Vagina (tissue), 2 donors: ENCODE data around the gene DHFR2. TPM values are rescaled to one million over a fixed set of nuclear protein-coding genes. Genes with fewer than 3 reads are reported as not detected.

Experiments used
- DNase-seq, 2 donors: peaks; one replicate each; pipeline ENCODE4 v3.0.0-alpha.2; 2017; ENCODE audit errors: extremely low spot score in 2 of 2
- H3K27ac ChIP-seq: fragments of 200-600 bp; sonication (generic); one replicate; pipeline ENCODE4 v1.5.1; 2019
- H3K27me3 ChIP-seq: fragments of 200-600 bp; sonication (generic); one replicate; pipeline ENCODE4 v1.5.1; 2019
- H3K36me3 ChIP-seq, 2 donors: fragments of 200-600 bp; sonication (generic); one replicate each; pipeline ENCODE4 v1.5.1; 2017 to 2019
- H3K4me1 ChIP-seq: fragments of 200-600 bp; sonication (generic); one replicate; pipeline ENCODE4 v1.5.1; 2019
- H3K4me3 ChIP-seq, 2 donors: fragments of 200-600 bp; sonication (generic); 1 replicate in 1 of 2; 2 replicates in 1 of 2; pipeline ENCODE4 v1.5.1; 2016 to 2019
- H3K9me3 ChIP-seq: fragments of 200-600 bp; sonication (generic); one replicate; pipeline ENCODE4 v1.5.1; 2019
- CTCF ChIP-seq, 3 experiments: fragments of 450-650 bp in 2 of 3; fragments of 200-600 bp in 1 of 3; sonication (generic) in 1 of 3; IDR thresholded peaks; one replicate each; pipeline ENCODE4 v1.5.1; 2017 to 2019; ENCODE audit warnings: antibody characterized with exemption in 3 of 3, mild to moderate bottlenecking in 2 of 3, moderate library complexity in 2 of 3
- POLR2A ChIP-seq, 2 donors: fragments of 450-650 bp; IDR thresholded peaks; one replicate each; pipeline ENCODE4 v1.6.1; 2017; ENCODE audit warnings: antibody characterized with exemption in 2 of 2, mild to moderate bottlenecking in 2 of 2, moderate library complexity in 2 of 2
- POLR2AphosphoS5 ChIP-seq, 2 donors: sonication (generic); formaldehyde crosslinking; IDR thresholded peaks; one replicate each; pipeline ENCODE4 v1.9.0; 2017; ENCODE audit warnings: antibody characterized with exemption in 2 of 2, mild to moderate bottlenecking in 2 of 2, low read depth in 1 of 2; ENCODE audit not compliant: insufficient read depth in 1 of 2
- intact Hi-C: fragments of 100-400 bp; cut with DNase I; formaldehyde crosslinking; loops from one replicate; pipeline ENCODE4 v1.15.1; 2023
- total RNA-seq: library from RNA; depleted of rRNA; stranded (reverse); fragments of >200 nt; gene quantifications from one replicate; pipeline ENCODE4 v1.2.3, GENCODE V29; 2016

DHFR2 gene
- total RNA-seq, 1 donor from 2014 or later: 6.4 TPM

GRCh38 chr3:94065819-94066480 lies 3.2 kb upstream of the DHFR2 start:
- Histone ChIP-seq H3K36me3 (peaks cover 0 to 5% of the 10 kb centered on the region in 2 donors), H3K4me1 (peaks cover 33% of the 10 kb centered on the region), H3K4me3 (no peak overlapping the region), H3K27me3 (no peaks in the 10 kb centered on the region), H3K9me3 (no peaks in the 10 kb centered on the region), H3K27ac (no peak overlapping the region)
- no peak for TF ChIP-seq POLR2AphosphoS5 (IDR thresholded peaks at IDR 0.05; ENCODE audit: insufficient read depth in 1 of 2, low read depth in 1 of 2)
- no peak for DNase-seq
- intact Hi-C loops: loop anchor here (5.0 kb wide), 1 partner anchor 59 kb away; no protein-coding TSS in a partner anchor

GRCh38 chr3:94065122-94065521 lies 2.4 kb upstream of the DHFR2 start:
- peaks cover 0 to 5% of the 10 kb centered on the region in 2 donors for H3K36me3 ChIP-seq
- H3K4me1 ChIP-seq: peaks cover 33% of the 10 kb centered on the region
- no peaks in the 10 kb centered on the region for H3K27me3 ChIP-seq
- H3K27ac ChIP-seq: no peak overlapping the region
- no peak for DNase-seq
- TF ChIP-seq CTCF (IDR thresholded peaks at IDR 0.05): no peak
- TF ChIP-seq POLR2AphosphoS5 (IDR thresholded peaks at IDR 0.05; ENCODE audit: insufficient read depth in 1 of 2, low read depth in 1 of 2): no peak
- no peak for TF ChIP-seq POLR2A (IDR thresholded peaks at IDR 0.05)
- no peak overlapping the region for H3K4me3 ChIP-seq
- intact Hi-C loops: loop anchor here (5.0 kb wide), 1 partner anchor 58 kb away; no protein-coding TSS in a partner anchor
- H3K9me3 ChIP-seq: no peaks in the 10 kb centered on the region

- Histone ChIP-seq H3K27ac (no peak overlapping the region), H3K4me1 (peaks cover 33% of the 10 kb centered on the region), H3K27me3 (no peaks in the 10 kb centered on the region), H3K4me3 (no peak overlapping the region), H3K9me3 (no peaks in the 10 kb centered on the region), H3K36me3 (peaks cover 0 to 5% of the 10 kb centered on the region in 2 donors)
- TF ChIP-seq POLR2AphosphoS5 (IDR thresholded peaks at IDR 0.05; ENCODE audit: insufficient read depth in 1 of 2, low read depth in 1 of 2) (no peak), CTCF (IDR thresholded peaks at IDR 0.05) (no peak), POLR2A (IDR thresholded peaks at IDR 0.05) (no peak)
- intact Hi-C loops: no loop called here
- DNase-seq: no peak
These were observed 1.6 kb upstream of the DHFR2 start for GRCh38 chr3:94064243-94064860.

DNA sequence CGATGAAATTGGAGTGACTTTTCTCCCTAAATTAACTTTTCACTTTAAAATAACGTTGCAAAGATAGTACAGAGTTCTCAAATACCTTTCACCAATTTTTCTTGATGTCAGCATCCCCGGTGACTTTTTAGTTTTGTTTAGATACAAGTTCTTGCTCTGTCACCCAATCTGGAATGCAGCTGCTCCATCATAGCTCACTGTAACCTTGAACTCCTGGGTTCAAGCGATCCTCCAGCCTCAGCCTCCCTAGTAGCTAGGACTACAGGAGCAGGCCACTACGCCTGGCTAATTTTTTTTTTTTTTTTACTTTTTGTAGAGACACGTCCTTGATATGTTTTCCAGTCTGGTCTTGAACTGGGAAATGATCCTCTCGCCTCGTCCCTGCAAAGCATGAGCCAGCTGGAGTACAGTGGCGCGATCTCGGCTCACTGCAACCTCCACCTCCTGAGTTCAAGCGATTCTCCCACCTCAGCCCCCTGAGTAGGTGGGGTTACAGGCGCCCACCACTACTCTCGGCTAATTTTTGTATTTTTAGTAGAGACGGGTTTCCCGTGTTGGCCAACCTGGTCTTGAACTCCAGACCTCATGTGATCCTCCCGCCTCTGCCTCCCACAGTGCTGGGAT lies 892 bp upstream of the DHFR2 start:
- H3K4me1 ChIP-seq: peaks cover 33% of the 10 kb centered on the region
- intact Hi-C loops: no loop called here
- no peaks in the 10 kb centered on the region for H3K9me3 ChIP-seq

More for the DNA sequence above, 892 bp upstream of the DHFR2 start:
- peaks cover 0 to 5% of the 10 kb centered on the region in 2 donors for H3K36me3 ChIP-seq
- peak overlapping the region; percentile 79 to 85 for H3K4me3 ChIP-seq
- peak overlapping the region; percentile 87 for H3K27ac ChIP-seq
- no peak for TF ChIP-seq POLR2AphosphoS5 (IDR thresholded peaks at IDR 0.05; ENCODE audit: insufficient read depth in 1 of 2, low read depth in 1 of 2)
- TF ChIP-seq CTCF (IDR thresholded peaks at IDR 0.05): no peak
- TF ChIP-seq POLR2A (IDR thresholded peaks at IDR 0.05): no peak
- DNase-seq: no peak
- no peaks in the 10 kb centered on the region for H3K27me3 ChIP-seq
